ENCODE data around the gene LTB4R2.
"Not testable (repeated sequence)": the region's sequence is repeated elsewhere in the genome, so short reads cannot be mapped to it uniquely, and the experiment has no call there.

Gene LTB4R2

DNA sequence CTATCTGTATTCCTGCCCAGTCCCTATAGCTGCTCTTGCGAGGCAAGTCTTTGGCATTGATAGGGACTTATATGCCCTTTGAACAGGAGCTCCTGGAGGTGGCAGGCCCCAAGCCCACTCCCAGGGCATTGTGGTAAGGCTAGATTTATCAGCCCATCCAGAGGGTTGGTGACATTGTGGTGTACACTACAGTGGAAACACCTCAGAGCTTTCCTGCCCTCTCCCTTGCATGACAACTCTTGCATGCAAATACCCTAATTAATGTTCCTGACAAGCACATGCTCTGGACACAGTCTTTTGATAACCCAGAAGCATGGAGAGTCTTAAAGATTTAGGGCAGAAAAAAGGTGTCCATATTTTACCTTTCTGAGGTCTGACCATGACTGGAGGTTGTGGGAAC lies 30.7 kb downstream of the LTB4R2 start:
- DNase-seq (ENCODE audit: low spot score): no peak

DNA sequence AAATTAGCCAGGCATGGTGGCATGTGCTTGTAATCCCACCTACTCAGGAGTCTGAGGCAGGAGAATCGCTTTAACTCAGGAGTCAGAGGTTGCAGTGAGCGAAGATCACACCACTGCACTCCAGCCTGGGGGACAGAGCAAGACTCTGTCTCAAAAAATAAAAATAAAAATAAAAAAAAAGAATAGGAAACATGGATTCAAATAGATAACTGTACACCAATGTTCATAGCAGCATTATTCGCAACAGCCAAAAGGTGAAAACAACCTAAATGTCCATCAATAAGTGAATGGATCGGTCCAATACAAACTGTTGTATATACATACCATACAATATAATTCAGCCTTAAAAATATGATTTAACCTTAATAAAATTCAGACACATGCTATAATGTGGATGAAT lies 32.9 kb downstream of the LTB4R2 start:
- no peak for DNase-seq (ENCODE audit: low spot score)

DNA sequence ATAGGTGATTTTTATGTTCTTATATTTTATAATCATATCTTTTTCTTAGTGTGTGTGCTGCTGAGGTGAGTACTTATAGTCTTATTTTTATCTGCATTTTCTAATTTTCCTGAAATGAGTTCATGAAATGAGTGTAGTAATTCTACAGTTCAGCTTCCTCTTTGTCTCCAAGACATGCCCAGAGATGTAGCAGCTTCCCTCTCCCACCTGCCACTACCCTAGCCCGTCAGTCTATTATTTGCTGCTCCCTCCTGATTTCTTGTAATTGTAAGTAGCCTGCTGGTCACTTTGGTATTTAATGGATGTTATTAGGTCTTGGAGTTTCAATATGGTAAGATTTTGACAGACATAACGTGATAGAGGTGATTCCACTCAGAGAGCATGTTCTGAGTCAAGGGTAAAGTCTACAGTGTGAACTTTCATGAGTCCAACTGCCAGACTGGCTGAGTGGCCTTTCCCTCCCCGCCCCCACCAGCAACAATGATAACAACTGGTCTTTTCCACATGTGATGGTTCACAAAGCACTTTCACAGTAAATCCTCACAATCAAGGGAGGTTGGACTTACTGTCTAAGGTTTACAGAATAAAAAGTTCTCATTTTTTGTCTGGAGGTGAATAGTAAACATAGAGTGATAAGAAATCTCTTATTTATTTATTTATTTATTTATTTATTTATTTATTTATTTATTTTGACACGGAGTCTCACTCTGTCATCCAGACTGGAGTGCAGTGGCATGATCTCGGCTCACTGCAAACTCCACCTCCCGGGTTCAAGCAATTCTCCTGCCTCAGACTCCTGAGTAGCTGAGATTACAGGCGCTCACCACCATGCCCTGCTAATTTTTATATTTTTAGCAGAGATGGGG lies 34.1 kb downstream of the LTB4R2 start:
- no peak for DNase-seq (ENCODE audit: low spot score)

DNA sequence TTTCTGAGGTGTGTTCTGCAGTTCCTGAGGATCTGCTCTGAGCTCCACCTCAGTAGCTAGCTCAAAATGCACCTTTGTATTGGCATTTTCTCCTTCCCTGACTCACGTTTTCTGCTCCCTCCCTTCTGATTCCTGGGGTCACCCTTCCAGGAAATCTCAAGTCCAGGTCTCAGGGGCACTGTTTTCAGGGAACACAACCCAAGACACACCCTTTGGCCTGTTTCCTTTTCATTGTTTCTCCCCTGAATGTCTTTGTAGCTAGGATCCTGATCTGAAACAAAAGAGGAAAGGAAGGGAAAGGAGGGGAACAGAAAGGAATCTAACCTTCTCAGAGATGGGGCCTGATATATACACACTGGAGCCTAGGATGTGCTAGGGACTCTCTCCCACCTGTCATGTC lies 37.2 kb downstream of the LTB4R2 start:
- DNase-seq (ENCODE audit: low spot score): no peak

DNA sequence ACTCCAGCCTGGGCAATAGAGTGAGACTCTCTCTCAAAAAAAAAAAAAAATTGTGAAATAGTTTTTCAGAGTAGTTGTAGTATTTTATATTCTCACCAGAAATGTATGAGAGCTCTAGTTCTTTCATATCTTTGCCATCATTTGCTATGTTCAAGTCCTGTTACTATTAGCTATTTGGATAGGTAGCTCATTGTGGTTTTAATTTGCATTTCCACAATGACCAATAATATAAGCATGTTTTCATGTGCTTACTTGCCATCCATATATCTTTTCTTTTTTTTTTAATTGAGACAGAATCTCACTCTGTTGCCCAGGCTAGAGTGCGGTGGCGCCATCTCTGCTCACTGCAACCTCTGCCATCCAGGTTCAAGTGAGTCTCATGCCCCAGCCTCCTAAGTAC lies 38.2 kb downstream of the LTB4R2 start:
- no peak for DNase-seq (ENCODE audit: low spot score)

DNA sequence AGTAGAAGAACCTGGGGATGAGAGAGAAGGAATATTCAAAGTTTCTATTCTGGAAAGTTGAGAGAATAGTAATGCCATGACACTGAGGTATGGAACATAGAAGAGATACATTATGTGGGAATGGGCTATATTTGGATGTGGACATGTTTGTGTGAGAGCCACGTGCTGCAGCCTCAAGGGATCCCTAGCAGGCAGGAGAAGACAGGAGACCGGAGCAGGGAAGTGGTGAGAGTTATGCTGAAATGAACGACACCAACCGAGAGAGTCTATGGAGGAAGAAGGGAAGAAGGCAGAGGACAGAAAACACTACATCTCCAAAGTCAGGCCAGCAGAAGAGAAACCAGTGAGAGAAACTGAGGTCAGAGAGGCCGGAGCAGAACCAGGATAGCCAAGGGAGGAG lies 39.8 kb downstream of the LTB4R2 start:
- DNase-seq (ENCODE audit: low spot score): no peak

DNA sequence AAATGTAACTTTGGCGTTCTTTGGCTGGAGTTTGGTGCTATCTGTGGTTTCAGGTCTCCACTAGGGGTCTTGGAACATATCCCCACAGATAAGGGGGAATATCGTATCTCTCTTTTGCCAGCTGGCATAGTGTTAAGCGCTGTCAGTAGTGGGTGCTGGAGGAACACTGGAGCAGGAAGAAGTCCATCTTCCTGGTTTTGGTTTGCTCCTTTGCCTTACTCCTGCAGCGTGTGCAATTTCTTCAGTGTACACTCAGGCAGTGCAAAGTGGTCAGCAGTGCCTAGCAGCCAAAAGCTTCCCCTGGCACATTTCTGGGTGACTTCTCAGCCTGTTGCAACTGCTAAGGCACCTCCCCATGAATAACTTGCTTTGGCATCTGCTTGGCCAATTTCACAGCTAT lies 41.6 kb downstream of the LTB4R2 start:
- no peak for DNase-seq (ENCODE audit: low spot score)

DNA sequence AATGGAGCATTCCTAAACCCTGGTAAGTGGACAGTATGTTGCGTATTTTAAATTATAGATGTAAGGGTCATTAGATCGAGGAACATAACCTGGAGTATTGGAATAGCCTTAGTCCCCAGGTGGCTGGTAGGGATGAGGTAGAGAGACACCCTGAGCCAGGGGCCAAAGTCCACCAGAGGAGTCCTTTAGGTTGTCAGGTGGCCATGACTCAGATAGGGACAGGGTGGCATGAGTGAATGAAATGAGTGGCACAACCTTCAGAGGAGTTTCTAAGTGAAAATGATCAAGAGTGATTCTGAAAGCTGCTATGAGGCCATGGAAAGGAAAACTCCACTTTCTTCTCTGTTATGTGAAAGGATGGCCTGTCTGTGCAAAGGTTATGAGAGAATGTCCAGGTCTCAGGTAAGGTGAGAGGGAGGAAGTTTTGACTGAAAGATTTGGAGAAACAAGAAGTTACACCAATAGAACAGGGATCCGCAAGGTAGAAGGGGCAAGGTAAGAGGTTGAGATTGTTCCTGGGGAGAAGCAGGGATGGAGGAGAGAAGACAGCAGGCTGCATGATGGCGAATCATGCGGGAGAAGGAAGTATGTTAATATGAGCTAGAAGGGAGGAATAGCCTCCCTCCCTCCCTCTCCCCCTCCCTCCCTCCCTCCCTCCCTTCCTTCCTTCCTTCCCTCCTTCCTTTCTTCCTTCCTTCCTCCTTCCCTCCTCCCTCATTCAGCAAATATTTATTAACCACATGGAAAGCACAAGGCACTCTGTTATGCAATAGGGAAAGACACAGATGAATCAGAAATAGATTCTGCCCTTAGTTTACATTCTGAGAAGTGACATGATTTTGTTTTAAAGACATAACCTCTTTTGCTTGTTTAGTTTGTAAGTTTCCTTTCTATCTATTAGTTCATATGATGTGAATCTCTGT lies 43.9 kb downstream of the LTB4R2 start:
- DNase-seq (ENCODE audit: low spot score): no peak

DNA sequence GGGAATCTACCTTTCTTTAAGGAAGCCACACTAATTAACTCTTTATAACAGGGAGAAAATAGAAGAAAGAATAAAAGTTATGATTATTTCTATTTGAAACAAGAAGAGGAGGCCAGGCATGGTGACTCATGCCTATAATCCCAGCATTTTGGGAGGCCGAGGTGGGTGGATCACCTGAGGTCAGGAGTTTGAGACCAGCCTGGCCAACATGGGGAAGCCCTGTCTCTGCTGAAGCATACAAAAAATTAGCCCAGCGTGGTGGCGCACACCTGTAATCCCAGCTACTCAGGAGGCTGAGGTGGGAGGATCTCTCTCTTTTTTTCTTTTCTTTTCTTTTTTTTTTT lies 44.5 kb downstream of the LTB4R2 start:
- DNase-seq (ENCODE audit: low spot score): not testable (repeated sequence)

DNA sequence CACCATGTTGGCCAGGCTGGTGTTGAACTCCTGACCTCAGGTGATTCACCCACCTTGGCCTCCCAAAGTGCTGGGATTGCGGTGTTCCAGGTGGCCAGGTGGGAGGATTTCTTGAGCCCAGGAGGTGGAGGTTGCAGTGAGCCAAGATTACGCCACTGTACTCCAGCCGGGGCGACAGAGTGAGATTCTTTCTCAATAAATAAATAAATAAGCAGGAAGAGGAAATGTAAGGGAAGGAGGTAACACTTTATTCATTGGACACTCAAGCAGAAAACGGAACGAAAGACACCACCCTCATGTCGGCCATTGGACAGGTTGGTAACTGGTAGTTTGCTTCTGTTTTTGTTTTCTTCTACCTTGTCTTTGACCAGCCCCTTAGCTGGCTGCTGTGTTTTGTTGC lies 45.1 kb downstream of the LTB4R2 start:
- no peak for DNase-seq (ENCODE audit: low spot score)

DNA sequence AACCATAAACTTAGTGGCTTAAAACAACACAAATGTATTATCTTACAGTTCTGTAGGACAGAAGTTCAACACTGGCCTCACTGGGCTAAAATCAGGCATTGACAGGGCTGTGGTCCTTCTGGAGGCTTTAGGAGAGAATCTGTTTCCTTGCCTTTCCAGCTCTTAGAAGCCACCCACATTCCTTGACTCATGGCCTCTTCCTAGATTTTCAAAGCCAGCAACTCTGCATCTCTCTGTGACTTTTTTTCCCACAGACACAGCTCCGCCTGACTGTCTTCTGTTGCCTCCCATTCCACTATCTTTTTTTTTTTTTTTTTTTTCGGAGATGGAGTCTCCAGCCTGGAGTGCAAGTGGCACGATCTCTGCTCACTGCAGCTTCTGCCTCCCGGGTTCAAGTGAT lies 46.3 kb downstream of the LTB4R2 start:
- DNase-seq (ENCODE audit: low spot score): no peak

DNA sequence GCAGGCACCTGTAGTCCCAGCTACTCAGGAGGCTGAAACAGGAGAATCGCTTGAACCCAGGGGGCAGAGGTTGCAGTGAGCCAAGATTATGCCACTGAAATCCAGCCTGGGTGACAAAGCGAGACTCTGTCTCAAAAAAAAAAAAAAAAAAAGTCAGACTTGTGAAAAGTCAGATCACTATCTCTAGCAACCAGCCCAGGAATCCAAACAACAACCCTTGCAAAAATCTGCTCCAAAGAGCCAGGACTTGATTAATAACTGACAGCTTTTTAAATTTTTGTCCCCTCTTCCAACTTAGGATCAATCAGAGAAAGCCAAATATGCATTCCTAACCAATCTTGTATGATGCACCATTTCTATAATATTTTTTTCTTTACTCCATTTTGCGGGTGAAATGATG lies 50.3 kb downstream of the LTB4R2 start:
- DNase-seq (ENCODE audit: low spot score): no peak

DNA sequence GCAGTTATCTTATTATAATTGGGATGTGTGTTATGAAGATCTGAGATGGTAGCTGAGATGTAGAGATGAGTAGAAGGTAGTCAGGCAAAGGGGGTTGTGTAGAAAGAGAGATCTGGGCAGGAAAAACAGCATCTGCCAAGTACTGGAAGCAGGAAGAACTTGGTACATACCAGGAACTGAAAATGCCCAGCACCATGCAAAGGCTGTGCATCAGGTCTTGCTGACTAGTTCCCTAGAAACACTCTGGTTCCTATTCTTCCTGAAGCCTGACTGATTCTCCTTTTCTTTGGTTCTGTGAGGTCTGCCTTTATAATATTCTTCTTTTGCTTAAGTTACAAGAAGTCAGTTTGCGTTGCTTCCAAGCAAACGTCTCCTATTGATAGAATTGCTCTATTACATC lies 51.4 kb downstream of the LTB4R2 start:
- DNase-seq (ENCODE audit: low spot score): peak; percentile 34

Measured in pons (tissue), 1 donor.